Prostate gland (tissue), 2 donors: ENCODE data around the gene PTPRJ. TPM values are rescaled to one million over a fixed set of nuclear protein-coding genes. Genes with fewer than 3 reads are reported as not detected.

Source experiments
- DNase-seq: peaks from one replicate; pipeline ENCODE4 v3.0.0-alpha.2; 2019; ENCODE audit warnings: low spot score
- H3K27ac ChIP-seq, 2 donors: fragments of 200-600 bp; sonication (generic); 2 replicates each; pipeline ENCODE4 v1.5.1; 2017 to 2019
- H3K27me3 ChIP-seq: fragments of 200-600 bp; sonication (generic); replicated peaks from 2 replicates; pipeline ENCODE4 v1.5.1; 2019; ENCODE audit not compliant: insufficient read depth
- H3K36me3 ChIP-seq, 2 donors: fragments of 200-600 bp; sonication (generic); 1 replicate in 1 of 2; 2 replicates in 1 of 2; pipeline versions ENCODE4 v1.5.1 to v1.8.1; 2017 to 2019
- H3K4me1 ChIP-seq: fragments of 200-600 bp; sonication (generic); replicated peaks from 2 replicates; pipeline ENCODE4 v1.5.1; 2019
- H3K4me3 ChIP-seq, 2 donors: fragments of 200-600 bp; sonication (generic); 2 replicates each; pipeline ENCODE4 v1.5.1; 2017 to 2019
- H3K9me3 ChIP-seq: fragments of 200-600 bp; sonication (generic); 2 replicates; pipeline ENCODE4 v1.5.1; 2017
- POLR2A ChIP-seq: fragments of 450-650 bp; IDR thresholded peaks from one replicate; pipeline ENCODE4 v1.6.1; 2016; ENCODE audit warnings: antibody characterized with exemption, mild to moderate bottlenecking
- POLR2AphosphoS5 ChIP-seq: sonication (generic); formaldehyde crosslinking; IDR thresholded peaks from one replicate; pipeline ENCODE4 v1.6.1; 2017; ENCODE audit warnings: antibody characterized with exemption
- WGBS: methylation state at CpG from one replicate; pipeline ENCODE4 v1.1.5; 2018; 5-methylcytosine and 5-hydroxymethylcytosine counted together
- intact Hi-C: fragments of 100-400 bp; cut with DNase I; formaldehyde crosslinking; loops from one replicate; pipeline ENCODE4 v1.14.2; 2022
- total RNA-seq, 2 donors: library from RNA; depleted of rRNA; stranded (reverse); fragments of >200 nt; gene quantifications; one replicate each; pipeline ENCODE4 v1.1.0, GENCODE V29; 2016
- TF ChIP-seq, protein P1 (sequence below), 4 experiments: fragments of 200-600 bp in 2 of 4; fragments of 450-650 bp in 2 of 4; sonication (generic) in 2 of 4; IDR thresholded peaks; 1 replicate in 3 of 4; 2 replicates in 1 of 4; pipeline ENCODE4 v1.5.1; 2016 to 2019; ENCODE audit warnings: antibody characterized with exemption in 4 of 4, mild to moderate bottlenecking in 2 of 4, moderate library complexity in 2 of 4

PTPRJ gene
- total RNA-seq, 2 donors from 2014 or later: 24.9 to 48.0 TPM

DNA sequence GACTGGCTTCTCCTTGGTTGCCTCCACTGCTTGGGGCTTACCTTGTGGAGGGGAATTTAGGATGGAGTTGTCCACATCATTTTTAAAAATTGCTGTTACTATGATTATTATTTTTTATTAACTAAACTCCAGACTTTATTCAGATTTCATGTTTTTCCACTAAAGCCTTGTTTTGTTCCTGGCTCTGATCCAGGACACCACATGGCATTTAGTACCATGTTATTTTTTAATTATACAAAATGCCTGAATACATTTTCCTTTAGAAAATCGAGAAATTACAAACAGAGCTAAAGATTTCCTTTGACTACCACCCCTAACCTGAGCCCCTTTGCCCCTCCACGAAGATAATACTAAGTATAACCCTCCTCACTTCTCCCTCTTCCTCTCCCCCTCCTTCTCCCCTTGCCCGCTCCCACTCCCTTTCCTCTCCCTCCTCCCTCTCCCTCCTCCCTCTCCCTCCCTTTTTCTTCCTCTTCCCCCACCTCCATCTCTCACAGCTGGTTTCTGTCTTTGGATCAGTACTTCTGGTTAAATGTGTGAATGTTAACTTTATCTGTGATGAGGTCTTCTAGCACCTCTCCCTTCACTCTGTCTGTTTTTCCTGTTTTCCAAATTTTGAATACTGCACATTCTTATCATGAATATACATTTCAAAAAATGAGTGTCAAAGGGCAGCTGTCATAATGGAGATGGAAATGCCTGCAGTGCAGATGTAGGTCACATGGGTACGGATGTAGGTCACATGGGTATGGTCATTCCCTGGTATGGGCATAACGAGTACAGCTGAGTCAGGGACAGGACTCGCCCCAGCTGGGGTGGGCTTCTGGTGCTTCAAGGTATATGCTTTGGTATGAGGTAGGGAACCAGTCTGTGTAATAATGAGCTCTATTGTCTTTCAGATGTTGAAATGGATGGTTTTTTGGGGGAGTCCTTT, 181.9 kb downstream of the PTPRJ start:
- Histone ChIP-seq H3K36me3 (no peaks in the 10 kb centered on the region), H3K9me3 (no peaks in the 10 kb centered on the region), H3K27ac (no peak overlapping the region), H3K4me1 (no peaks in the 10 kb centered on the region), H3K4me3 (no peak overlapping the region), H3K27me3 (no peaks in the 10 kb centered on the region)
- no peak for DNase-seq
- intact Hi-C loops: no loop called here
- WGBS: 76% methylated on average over 6 of the region's 6 CpGs
- TF ChIP-seq POLR2A: no peak
- TF ChIP-seq POLR2AphosphoS5: no peak
- TF ChIP-seq, protein P1, sequence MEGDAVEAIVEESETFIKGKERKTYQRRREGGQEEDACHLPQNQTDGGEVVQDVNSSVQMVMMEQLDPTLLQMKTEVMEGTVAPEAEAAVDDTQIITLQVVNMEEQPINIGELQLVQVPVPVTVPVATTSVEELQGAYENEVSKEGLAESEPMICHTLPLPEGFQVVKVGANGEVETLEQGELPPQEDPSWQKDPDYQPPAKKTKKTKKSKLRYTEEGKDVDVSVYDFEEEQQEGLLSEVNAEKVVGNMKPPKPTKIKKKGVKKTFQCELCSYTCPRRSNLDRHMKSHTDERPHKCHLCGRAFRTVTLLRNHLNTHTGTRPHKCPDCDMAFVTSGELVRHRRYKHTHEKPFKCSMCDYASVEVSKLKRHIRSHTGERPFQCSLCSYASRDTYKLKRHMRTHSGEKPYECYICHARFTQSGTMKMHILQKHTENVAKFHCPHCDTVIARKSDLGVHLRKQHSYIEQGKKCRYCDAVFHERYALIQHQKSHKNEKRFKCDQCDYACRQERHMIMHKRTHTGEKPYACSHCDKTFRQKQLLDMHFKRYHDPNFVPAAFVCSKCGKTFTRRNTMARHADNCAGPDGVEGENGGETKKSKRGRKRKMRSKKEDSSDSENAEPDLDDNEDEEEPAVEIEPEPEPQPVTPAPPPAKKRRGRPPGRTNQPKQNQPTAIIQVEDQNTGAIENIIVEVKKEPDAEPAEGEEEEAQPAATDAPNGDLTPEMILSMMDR (IDR thresholded peaks at IDR 0.05): no peak

DNA sequence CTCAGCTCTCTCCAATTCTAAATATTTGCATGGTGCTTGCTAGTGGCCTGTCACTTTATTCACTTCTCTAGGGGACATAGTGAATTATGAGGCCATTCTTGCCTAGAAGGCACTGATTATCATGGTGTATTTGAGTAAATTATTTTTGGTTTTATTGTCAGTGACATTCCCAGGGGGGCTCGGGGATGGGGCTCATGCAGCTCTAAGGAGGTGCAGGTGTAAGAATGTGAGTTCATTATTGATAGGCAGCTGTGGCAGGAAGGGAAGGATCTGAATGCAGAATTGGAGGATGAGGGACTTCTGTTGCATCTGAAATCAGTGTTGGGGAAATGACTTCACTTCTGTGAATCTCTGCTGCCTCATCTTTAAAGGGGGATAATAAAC, 182.5 kb downstream of the PTPRJ start:
- no peaks in the 10 kb centered on the region for H3K9me3 ChIP-seq
- H3K36me3 ChIP-seq: no peaks in the 10 kb centered on the region
- no peak overlapping the region for H3K27ac ChIP-seq
- H3K27me3 ChIP-seq: no peaks in the 10 kb centered on the region
- H3K4me1 ChIP-seq: no peaks in the 10 kb centered on the region
- H3K4me3 ChIP-seq: no peak overlapping the region
- no peak for TF ChIP-seq POLR2A
- TF ChIP-seq, protein P1 (IDR thresholded peaks at IDR 0.05): no peak
- TF ChIP-seq POLR2AphosphoS5: no peak
- WGBS: 87% methylated on average over 1 of the region's 1 CpG
- DNase-seq: no peak
- intact Hi-C loops: no loop called here

DNA sequence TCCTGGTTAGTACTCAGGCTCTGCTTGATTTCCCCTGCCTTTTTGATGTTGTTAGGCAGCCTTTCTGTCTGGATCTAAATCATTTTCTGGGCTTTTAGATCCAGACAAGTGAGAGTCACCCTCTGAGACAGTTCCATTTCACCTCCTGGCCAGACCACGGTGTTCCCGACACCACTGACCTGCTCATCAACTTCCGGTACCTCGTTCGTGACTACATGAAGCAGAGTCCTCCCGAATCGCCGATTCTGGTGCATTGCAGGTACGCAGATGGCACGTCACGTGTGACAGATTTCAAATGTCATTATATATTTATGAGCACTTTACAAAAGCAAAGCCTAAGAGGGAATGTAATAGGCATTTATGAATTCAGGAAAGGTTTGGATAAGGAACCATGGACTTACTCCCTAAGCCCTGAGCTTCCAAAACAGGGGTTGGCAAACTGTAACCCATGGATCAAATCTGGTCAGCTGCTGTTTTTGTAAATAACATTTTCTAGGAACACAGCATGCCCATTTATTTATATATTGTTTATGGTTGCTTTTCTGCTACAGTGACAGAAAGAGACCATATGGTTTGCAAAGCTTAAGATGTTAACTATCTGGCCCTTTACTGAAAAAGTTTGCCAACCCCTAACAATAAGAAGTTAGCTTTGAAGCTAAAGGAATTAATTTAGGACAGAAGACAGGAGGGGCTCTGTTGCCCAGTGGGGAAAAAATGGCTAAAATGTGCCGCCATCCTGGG, 183.2 kb downstream of the PTPRJ start:
- no peaks in the 10 kb centered on the region for H3K4me1 ChIP-seq
- DNase-seq: no peak
- WGBS: 76% methylated on average over 12 of the region's 12 CpGs
- H3K9me3 ChIP-seq: no peaks in the 10 kb centered on the region
- intact Hi-C loops: no loop called here
- H3K27ac ChIP-seq: no peak overlapping the region
- H3K4me3 ChIP-seq: no peak overlapping the region
- H3K27me3 ChIP-seq: no peaks in the 10 kb centered on the region
- TF ChIP-seq, protein P1 (IDR thresholded peaks at IDR 0.05): no peak
- TF ChIP-seq POLR2A: no peak
- no peak for TF ChIP-seq POLR2AphosphoS5
- no peaks in the 10 kb centered on the region for H3K36me3 ChIP-seq

DNA sequence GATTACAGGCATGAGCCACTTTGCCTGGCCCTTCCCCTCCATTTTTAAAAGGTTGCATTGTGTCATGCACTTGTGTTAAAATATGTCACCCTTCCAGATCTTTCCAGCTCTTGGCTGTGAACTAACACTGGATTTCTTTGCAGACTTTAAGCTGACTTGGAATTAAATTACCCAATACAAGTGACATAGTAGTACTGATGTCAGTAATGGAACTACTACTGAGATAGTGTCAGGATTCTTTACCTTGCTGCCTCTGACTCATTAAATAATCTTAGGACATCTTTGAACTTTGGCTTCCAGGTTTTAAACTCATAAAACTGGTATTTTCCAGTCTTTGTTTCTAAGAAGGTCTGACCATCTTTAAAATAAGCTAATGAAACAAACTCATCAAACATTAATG, 184.5 kb downstream of the PTPRJ start:
- Histone ChIP-seq H3K27me3 (no peaks in the 10 kb centered on the region), H3K4me3 (no peak overlapping the region), H3K9me3 (no peaks in the 10 kb centered on the region), H3K27ac (no peak overlapping the region), H3K4me1 (no peaks in the 10 kb centered on the region), H3K36me3 (no peaks in the 10 kb centered on the region)
- TF ChIP-seq POLR2AphosphoS5: no peak
- TF ChIP-seq, protein P1 (IDR thresholded peaks at IDR 0.05): no peak
- TF ChIP-seq POLR2A: no peak
- no peak for DNase-seq
- intact Hi-C loops: no loop called here
